GM21786 (cell line): Measurements from ENCODE around the gene FAAH.

Experiments
- ATAC-seq: cut with Tn5 transposase; IDR thresholded peaks from one replicate; pipeline ENCODE4 v1.9.1; 2021; ENCODE audit not compliant: unreplicated experiment

The FAAH gene

DNA sequence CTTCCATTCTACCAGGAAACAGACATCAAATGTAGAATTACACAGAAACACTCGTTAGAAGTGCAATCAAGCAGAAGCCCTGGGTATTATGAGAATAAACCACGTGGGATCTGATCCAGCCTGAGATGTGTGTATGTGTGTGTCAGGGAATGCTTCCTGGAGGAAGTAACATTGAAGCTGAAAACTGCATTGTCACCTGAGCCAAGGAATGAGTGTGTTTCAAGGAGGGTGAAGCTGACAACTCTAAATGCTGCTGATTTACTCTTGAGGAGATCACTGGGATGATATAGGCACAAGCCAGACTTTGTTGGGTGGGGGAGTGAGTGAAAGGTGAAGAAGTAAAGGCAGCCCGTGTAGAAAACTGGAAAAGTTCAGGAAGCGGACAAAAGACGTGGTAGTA lies 27.6 kb downstream of the FAAH start:
- no peak for ATAC-seq

DNA sequence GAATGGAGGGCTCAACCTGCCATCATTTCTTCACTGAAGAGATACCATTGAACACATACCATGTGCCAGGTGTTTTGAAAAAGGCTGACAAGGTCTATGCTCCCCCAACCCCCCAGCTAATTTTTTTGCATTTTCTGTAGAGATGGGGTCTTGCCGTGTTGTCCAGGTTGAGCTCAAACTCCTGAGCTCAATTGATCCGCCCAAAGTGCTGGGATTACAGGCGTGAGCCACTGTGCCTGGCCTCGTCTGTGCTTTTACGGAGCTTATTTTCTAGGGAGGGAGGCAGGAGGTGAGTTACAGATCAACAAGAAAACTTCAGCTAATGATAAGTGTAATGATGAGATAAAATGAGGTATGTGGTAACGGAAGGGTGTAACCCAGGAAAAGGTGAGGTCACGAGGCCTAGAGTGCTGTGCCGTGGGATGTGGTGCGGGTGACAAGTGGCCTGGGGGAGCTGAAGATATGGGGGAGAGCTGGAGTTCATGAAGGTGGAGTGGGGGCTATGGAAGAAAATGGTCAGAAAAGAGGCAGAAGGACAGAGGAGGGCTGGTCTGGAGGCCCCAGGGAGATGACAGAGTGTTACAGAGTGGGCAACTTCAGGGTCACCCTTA lies 28.2 kb downstream of the FAAH start:
- ATAC-seq = no peak

DNA sequence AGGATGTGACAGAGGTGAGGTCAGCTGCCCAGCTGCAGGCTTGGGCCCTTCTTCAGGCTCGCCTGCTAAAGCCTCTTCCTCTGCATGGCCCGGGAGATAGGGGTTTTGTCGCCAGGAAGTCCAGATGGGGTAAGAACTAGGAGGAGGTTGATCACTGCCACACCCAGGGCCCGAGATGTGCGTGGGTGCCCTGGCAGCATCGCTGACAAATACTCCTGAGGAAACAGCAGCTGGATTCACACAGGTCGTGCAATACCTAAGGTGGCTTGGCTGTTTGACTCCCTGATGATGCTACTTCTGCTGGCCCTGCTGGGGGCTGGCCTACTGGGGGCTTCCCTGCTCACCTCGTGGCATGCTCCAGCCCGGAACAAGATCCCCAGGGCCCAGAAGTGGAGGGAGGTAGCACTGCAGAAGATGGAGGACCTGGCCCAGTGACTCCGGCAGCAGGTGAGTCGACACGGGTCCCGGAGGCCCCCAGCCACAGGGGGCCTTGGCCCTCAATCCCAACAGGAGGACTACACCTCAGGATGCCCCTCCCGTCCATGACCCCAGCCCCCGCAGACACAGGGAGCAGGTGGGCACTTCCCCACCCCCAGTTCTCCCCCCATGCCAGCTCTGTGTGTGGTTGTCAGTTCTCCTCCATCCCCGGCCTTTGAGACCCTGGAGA lies 29.6 kb downstream of the FAAH start:
- no peak for ATAC-seq

DNA sequence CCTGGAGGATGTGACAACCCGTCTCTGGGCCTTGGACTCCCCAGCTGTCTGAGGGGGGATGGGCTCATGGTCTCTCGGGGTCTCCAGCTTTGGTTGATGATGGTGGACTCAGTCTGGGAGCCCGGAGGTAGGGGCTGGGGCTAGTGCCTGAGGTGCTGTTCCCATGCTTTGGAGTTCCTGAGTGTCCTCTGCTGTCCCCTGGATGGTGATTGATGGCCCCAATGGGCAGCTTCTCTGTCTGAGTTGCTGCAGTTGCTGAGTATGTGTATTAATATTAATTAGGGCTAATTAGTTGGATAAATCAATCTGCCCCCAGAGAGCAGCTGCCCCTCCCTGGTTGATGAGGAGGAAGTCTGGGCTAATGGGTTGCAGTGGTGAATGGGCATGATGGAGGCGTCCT lies 30.6 kb downstream of the FAAH start:
- no peak for ATAC-seq

DNA sequence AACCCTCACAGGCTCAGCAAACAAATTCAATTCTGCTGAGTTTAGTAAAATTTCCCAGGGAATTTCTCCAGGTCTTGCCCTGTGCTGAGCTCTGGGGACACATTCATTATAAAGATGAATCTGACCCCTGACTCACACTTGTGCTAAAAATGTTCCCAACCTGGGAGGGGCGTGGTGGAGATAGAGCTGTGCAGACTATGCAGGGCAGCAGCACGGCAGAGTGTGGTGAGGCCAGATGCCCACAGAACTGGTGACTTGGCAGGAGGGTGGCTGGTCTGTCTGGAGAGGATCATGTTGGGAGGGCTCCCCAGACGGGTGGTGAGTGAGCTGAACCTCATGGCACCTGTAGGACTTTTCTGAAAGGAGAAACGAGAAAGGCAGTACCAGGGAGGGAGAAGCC lies 31.6 kb downstream of the FAAH start:
- no peak for ATAC-seq

DNA sequence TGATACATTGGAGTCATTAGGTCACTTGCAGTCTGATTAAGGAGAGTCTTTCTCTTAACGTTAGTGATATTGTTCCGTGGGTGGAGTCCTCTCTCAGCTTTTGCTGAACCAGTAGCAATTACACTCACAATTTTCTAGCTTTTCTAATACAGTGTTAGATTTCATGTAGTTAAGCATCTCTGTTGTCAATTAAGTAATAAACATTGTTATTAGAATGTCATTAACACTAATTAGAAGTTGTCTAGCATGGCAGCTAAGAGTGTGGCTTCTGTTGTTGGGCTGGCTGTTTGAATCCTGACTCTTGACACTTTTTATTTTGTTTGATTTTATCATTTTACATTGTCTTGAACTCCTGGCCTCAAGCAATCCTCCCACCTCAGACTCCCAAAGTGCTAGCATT lies 33.4 kb downstream of the FAAH start:
- no peak for ATAC-seq

DNA sequence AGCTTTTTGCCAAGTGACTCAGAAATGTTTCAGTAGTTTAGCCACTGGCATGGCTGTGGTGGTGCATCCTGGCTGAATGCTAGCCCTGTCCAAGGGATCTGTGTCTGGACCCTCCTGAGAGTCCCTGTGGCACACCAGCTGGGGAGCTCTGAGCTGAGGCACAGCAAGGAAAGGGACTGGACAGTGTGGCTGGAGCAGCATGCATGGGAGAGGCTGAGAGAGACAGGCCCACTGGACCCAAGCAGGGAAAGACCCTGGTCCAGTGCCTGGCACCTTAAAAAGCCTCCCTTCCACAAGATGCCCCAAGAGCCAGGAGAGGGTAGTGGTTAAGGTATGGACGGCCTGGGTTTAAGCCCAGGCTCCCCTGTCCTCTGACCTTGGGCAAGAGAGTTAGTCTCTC lies 35.3 kb downstream of the FAAH start:
- ATAC-seq = no peak

DNA sequence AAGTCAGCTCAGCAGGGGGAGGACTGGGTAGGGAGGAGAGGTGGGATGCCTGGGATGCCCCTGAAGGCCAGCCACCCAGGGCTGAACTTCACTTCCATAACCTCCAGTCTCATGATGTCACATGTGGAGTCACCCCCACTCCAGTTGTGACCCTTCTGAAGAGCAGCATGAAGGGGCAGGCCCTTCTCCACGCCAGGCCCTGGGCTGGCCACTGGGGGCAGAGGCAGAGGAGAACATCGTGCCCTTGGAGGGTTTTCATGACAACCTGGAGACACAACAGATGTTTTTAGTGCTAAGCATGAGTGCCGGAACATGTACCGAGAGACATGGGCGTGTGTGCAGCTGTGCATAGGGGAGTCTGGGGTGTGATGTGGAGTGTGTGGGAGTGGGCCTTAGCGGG lies 37.6 kb downstream of the FAAH start:
- no peak for ATAC-seq

DNA sequence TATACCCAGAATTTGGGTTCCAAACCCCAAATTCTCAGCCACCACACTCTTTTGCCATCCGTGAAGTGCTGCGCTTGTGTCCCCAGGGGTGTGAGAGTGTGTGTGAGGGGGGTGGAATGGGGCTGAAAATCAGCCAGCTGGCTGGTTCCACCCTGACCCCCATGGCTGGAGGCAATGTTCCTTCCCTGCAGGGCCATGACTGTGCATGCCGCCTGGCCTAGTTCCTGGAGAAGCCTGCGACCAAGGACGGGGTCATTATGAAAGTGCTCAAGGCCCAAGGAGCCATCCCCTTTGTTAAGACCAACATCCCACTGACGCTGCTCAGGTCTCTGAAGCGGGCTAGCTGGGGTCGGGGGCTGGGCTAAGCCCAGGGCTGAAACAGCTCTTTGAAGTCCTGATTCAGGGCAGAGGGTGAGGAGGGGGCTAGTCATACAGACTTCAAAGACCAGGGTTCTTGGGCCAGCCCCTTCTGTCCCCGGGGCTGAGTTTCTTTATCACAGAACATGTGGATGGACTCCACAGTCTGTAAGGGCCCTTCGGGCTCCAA lies 38.7 kb downstream of the FAAH start:
- no peak for ATAC-seq

DNA sequence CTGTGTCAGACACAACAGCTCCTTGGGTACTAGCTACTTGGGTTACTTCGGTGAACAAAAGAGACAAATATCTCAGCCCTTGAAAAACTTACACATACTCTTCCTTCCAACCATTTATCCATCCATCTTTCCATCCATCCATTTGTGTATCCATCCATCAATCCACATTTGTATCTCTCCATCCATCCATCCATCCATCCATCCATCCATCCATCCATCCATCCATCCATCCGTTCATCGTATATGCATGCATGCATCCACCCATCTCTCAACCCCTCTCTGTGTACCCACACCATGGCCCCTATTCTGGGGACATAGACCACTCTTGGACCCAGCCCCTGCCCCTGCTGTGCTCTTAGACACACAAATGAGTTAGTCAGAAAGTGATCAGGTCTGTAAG lies 40.2 kb downstream of the FAAH start:
- ATAC-seq = no peak

DNA sequence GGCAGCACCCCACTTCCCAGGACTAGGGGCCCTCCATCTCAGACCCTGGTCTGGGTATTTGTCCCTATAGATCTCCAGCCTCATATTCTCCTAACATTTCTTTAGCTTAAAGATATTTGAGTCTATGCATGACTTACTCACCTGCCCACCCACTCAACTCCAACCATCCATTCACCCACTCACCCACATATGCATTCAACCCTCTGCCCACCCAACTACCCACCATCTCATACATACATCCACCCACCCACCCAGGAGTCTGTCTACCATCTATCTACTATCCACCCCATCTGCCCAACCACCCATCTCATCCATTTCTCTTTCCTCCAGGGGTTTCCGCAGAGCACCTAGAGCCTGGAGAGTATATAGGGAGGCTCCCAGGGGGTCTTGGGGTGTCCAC lies 42.7 kb downstream of the FAAH start:
- no peak for ATAC-seq

DNA sequence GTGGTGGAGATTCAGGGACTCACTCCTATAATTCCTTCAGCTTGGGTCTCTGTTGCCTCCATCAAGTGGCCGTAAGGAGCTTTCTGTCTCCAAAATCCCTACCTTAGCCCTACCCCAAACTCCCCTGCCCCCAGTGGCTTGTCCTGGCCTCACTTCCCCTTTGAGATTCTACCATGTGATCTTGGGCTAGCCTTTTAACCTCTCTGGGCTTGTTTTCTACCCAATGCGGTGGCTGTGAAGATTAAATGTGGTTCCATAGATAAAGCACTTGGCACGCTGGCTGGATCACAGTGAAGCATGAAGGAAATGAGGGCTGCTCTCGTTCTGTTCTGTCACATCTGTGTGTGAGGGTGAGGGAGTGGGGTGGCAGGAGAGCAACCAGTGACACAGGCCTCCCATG lies 43.6 kb downstream of the FAAH start:
- ATAC-seq = no peak

DNA sequence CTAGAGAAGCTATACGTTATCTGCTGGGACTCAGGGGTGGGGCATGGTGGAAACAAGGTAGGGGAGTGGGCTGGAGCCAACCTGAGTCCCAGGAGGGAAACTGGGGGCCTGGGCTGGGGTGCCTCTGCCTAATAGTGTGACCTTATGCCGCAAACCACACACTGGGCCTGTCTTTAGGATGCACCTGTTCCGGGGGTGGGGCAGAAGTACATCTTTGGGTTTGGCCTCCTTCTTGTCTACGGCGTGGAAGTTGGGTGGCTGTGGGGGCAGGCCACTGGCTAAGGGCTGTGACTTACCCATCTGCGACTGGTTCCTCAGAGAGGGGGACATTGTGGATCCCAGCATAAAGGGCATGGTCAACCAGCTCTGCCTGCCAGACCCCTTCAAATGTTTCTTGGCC lies 44.2 kb downstream of the FAAH start:
- ATAC-seq = no peak

DNA sequence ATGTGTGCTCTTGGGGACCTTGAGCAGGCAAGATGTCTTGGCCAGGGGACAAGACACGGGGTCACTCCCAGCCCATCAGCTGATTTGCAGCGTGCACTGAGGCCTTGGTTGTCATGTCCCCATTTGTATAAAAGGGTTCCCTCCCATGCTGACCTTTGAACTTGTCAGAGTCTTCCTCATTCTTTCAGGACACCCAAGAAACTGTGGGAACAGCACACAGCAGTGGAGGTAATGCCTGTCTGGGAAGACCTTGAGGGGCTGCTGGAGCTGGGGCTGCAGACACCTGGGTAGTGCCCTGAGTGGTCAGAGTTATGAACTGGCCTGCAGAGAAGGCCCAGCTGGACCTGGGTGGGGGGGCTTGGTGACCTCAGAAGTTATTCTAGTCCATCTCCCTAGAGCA lies 46.4 kb downstream of the FAAH start:
- no peak for ATAC-seq

DNA sequence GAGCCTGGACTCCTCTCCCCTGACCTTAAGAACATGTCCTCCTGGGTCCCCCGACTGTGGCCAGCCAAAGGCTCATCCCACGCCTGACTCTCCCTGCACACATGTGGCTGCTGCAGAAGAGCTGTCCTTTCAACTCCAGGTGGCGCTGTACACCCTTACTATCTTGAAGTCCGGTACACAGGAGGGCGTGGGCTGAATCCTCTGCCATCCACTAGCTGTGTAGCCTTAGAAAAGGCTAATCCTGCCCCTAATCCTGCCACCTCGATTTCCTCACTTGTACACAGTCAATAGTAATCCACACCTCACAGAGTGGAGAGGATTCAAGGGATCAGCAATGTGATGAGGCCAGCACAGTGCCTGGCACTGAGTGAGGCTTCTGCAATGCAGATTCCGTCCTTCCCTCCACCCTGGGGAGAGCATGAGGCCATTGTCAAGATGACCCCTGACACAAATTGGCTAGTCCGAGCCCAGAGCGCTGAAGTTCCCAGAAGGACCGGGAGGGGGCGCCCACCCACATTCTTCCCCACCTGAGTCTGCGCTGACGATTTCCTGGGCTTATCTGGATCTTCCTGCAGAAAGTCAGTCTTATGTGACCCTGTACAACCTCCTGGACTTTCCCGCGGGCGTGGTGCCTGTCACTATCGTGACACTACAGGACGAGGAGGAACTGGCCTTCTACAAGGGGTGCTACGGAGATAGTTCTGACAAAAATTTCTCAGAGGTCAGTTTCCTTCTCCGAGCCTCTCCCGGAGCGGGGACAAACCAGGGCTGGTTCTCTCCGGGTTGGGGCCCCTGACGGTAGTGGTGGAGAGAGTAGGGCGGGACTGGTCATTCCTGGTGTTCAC lies 48.4 kb downstream of the FAAH start:
- peak; percentile 69 for ATAC-seq

DNA sequence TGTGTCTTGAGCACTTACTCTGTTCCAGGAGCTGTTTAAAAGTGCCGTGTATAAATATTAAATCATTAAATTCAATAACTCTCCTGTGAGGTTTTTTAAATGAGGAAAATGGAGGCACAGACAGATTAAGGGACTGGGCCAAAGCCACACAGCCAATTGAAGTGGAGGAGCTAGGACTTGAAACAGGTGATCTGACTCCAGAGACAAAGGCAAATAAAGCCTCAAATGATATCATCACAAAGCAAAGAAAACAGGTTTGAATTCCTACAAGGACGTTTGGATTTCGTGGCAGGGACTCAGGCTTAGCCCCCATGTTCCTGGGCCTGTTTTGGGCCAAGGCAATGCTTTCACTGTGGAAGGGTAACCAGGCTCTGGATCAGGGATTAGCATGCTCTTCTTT lies 50.3 kb downstream of the FAAH start:
- ATAC-seq = no peak

DNA sequence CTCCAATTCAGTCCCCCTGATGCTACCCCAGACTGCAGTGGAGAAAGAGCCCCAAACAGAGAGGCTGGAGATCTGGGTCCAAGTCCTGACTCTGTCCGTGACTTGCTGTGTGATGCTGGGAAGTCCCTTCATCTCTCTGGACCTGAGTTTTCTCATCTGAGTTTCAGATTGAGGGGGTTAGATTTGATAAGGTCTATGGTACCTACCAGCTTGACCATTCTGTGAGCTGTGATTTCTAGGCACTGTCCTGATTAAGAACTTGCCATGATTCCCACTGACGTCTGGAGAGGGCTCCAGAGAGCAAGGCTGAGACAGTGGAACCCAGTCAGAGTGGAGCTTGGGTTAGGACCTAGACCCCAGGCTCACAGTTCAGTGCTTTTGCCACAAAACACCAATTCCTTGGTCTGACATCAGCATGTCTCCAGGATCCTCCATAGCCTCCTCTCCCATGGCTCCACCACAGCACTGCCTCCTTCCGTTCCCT lies 51.7 kb downstream of the FAAH start:
- no peak for ATAC-seq

DNA sequence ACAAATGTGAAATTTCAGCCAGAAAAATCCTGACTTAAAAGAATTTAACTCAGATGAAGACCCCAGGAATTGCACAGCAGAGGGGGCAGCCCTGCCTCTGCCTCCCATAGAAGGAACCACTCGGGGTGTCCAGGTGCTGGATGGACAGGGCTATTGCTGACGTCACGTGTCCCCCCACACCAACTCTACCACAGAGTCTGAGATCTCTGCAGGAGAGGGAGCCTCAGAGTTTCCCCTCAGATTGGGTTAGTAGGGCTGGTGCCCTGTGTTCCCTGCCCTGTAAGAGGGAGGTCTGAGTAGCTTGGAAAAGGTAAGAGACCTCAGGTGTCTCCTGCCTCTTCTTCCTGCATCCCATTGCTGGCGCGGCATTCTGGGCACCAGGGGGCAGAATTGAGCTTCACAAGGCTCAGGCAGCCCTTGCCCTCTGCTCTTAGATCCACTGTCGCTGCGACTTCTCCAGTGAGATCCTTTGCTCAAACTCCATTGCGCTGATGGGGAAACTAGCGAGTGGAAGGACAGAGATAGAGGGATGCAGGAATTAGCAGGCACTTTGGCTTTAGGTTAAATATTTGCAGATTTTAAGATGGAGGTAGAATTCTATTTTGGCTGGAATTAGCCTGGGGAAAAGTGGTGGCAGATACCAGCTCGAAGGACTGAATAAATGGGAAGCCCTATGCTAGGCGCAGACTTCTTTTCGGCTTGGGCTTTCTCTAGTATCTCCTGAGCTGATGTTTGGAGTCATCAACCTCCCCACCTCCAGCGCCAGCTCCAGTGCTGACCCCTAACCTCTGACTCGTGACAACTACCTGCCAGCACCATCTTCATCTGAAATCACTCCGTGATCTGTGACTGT lies 52.8 kb downstream of the FAAH start:
- peak; percentile 41 for ATAC-seq

DNA sequence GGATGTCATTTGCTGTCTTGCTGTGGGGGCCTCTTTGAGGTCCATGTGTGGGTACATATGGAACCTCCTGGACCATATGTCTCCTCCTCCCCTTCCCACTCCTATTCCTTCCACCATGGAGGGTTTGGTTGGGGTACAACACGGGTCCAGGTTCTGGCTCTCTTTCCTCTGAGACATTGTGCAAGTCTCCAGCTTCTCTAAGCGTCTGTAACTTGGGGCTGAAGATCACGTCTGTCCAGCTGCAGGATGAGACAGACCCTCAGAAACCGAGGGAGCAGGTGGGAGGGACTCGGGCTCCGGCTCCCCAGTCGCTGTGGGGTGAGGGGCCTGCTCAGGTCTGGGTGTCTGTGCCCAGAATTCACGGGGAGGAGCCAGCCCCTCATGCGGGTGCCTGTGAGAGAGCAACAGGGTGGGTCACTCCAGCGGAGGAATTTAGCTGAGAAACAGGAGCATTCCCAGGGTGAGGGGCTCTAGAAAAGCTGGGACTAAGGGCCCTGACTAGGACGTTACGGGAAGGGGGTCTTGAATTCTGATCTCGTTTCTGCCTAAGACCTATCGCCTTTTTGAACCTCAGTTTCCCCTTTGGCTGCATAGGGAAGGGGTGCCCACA lies 53.5 kb downstream of the FAAH start:
- no peak for ATAC-seq

DNA sequence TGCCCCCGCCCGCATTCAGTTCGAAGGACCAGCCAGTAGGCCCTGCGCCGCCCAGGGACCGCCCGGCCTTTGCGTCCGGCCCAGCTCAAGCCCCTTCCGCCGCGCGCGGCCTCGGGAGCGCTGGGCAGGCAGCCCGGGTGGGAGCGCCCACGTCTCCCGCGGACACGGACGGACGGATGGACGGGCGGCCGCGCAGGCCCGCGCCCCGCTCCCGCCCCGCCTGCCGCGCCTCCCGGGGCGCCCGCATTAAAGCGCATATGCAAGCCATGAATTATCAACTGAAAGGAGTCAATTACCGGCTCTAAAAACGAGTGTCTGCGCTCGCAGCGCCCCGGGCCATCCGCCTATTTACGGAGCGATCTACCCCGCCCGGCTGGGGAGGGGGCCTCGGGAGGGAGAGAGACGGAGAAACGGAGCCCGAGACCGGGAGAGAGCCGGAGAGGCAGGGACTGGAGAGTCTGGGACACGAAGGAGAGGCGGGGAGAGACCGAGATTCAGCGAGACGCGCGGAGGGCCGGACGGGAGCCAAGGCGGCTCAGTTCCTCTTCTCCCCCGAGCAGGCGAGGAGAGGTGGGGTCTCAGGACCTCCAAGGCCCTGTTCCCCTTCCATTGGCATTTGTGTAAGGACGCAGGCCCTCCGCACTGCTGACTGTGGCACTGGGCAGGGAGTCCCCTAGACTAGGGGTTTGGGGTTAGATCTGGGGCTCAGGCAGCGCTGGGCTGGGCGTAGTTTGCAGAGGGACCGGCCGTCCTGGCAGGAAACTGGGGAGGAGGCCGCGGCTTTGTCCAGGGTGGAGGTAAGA lies 54.2 kb downstream of the FAAH start:
- no peak for ATAC-seq
